Lung (tissue), 12 donors: ENCODE results near the gene GTF3C5. TPM values are rescaled to one million over a fixed set of nuclear protein-coding genes. Genes with fewer than 3 reads are reported as not detected.

Experiments used
- ATAC-seq: fragments of 200-7000 bp; cut with Tn5 transposase; one replicate; pipeline ENCODE4 v1.9.1; 2020; ENCODE audit warnings: moderate number of reproducible peaks; ENCODE audit not compliant: insufficient read depth, low FRiP score
- DNase-seq, 3 donors: peaks; one replicate each; pipeline ENCODE4 v3.0.0-alpha.2; 2013 to 2017
- H3K27ac ChIP-seq, 2 donors: one replicate each; pipeline ENCODE4 v1.5.1; 2013; ENCODE audit warnings: mild to moderate bottlenecking in 2 of 2, moderate library complexity in 2 of 2, control low read depth in 1 of 2, inconsistent platforms in 1 of 2, low read depth in 1 of 2, low read length in 1 of 2
- H3K27me3 ChIP-seq, 3 donors: one replicate each; pipeline ENCODE4 v1.5.1; 2013; ENCODE audit warnings: low read length in 2 of 3; ENCODE audit not compliant: control insufficient read depth in 3 of 3, insufficient read depth in 3 of 3
- H3K36me3 ChIP-seq, 4 donors: one replicate each; pipeline ENCODE4 v1.5.1; 2013; ENCODE audit warnings: low read length in 4 of 4, mild to moderate bottlenecking in 1 of 4, moderate library complexity in 1 of 4; ENCODE audit not compliant: control insufficient read depth in 4 of 4, insufficient read depth in 4 of 4
- H3K4me1 ChIP-seq, 5 donors: one replicate each; pipeline ENCODE4 v1.5.1; 2013; ENCODE audit warnings: low read length in 5 of 5, mild to moderate bottlenecking in 2 of 5, moderate library complexity in 1 of 5; ENCODE audit not compliant: control insufficient read depth in 5 of 5, insufficient read depth in 5 of 5
- H3K4me3 ChIP-seq: one replicate; pipeline ENCODE4 v1.5.1; 2013; ENCODE audit warnings: mild to moderate bottlenecking, control low read depth, moderate library complexity
- H3K9ac ChIP-seq, 2 donors: one replicate each; pipeline ENCODE4 v1.5.1; 2013; ENCODE audit warnings: low read length in 2 of 2, control low read depth in 1 of 2; ENCODE audit not compliant: insufficient read depth in 1 of 2
- H3K9me3 ChIP-seq, 4 donors: one replicate each; pipeline ENCODE4 v1.5.1; 2013; ENCODE audit warnings: low read length in 3 of 4, mild to moderate bottlenecking in 1 of 4, moderate library complexity in 1 of 4; ENCODE audit not compliant: control insufficient read depth in 4 of 4, insufficient read depth in 3 of 4
- CTCF ChIP-seq: IDR thresholded peaks from 2 replicates; pipeline ENCODE4 v1.5.1; 2012; ENCODE audit warnings: mild to moderate bottlenecking; ENCODE audit errors: control extremely low read depth, extremely low read depth
- WGBS, 2 donors: extraction: QIAGEN DNeasy Blood & Tissue Kit; methylation state at CpG; one replicate each; pipeline ENCODE4 v1.1.7; 2013; 5-methylcytosine and 5-hydroxymethylcytosine counted together
- polyA plus RNA-seq, 2 donors: library from polyadenylated mRNA; stranded (reverse); fragments of 200-250 nt; gene quantifications; one replicate each; pipeline ENCODE4 v1.2.1, GENCODE V29; 2013
- total RNA-seq, 2 donors: library from RNA; depleted of rRNA in 1 of 2; stranded (reverse); fragments of >200 nt in 1 of 2; gene quantifications; one replicate each; pipeline ENCODE4 v1.2.1, GENCODE V29; 2014 to 2021
- donor health status: control.
- donor health status: control.
- donor health status: Bipolar disorder and iron deficiency.
- donor health status: healthy.
- donor health status: DM: yes; HTN: yes; CAD: no.

Gene GTF3C5
- total and polyA plus RNA-seq, 4 donors = 41.0 to 60.0 (median 45.5) TPM

GRCh38 chr9:133087429-133088145 lies 56.8 kb downstream of the GTF3C5 start:
- TF ChIP-seq CTCF = no peak
- 65 to 87% methylated on average over 7 of the region's 7 CpGs for WGBS, 2 donors
- ATAC-seq (no peak), DNase-seq (no peak)
- Histone ChIP-seq H3K9me3 (no peaks in the 10 kb centered on the region), H3K4me1 (peaks cover 0 to 1% (median 0%) of the 10 kb centered on the region in 5 donors), H3K27me3 (no peaks in the 10 kb centered on the region), H3K4me3 (no peak overlapping the region), H3K9ac (no peak overlapping the region), H3K27ac (no peak overlapping the region), H3K36me3 (no peaks in the 10 kb centered on the region)

- H3K36me3 ChIP-seq = no peaks in the 10 kb centered on the region
- 93 to 95% methylated on average over 10 of the region's 10 CpGs for WGBS, 2 donors
- DNase-seq (no peak), ATAC-seq (no peak)
- H3K27ac ChIP-seq = no peak overlapping the region
- no peaks in the 10 kb centered on the region for H3K9me3 ChIP-seq
- H3K9ac ChIP-seq = no peak overlapping the region
- no peaks in the 10 kb centered on the region for H3K27me3 ChIP-seq
- no peak overlapping the region for H3K4me3 ChIP-seq
- peaks cover 0 to 1% (median 0%) of the 10 kb centered on the region in 5 donors for H3K4me1 ChIP-seq
- TF ChIP-seq CTCF = no peak
These were observed 57.5 kb downstream of the GTF3C5 start for GRCh38 chr9:133088146-133088750.

- Histone ChIP-seq H3K27me3 (no peaks in the 10 kb centered on the region), H3K36me3 (no peaks in the 10 kb centered on the region), H3K9ac (no peak overlapping the region), H3K9me3 (no peaks in the 10 kb centered on the region), H3K4me1 (peaks cover 0 to 1% (median 0%) of the 10 kb centered on the region in 5 donors), H3K4me3 (no peak overlapping the region), H3K27ac (no peak overlapping the region)
- no peak for DNase-seq
- 92 to 96% methylated on average over 7 of the region's 7 CpGs for WGBS, 2 donors
- no peak for TF ChIP-seq CTCF
- ATAC-seq = no peak
These were observed 58.0 kb downstream of the GTF3C5 start for GRCh38 chr9:133088756-133089155.
